OCI-LY3 (cell line): ENCODE results near the gene GRM4.

Experiments
- EZH2phosphoT487 ChIP-seq: fragments of 200-600 bp; shearing (Covaris generic); IDR thresholded peaks from 2 replicates; pipeline ENCODE4 v1.6.1; 2018; ENCODE audit warnings: antibody characterized with exemption, mixed run types, low read depth
- TF ChIP-seq, protein P1 (sequence below): fragments of 200-600, 300-600 bp; sonication (generic); IDR thresholded peaks from 2 replicates; pipeline ENCODE4 v1.5.1; 2014; ENCODE audit warnings: antibody characterized with exemption, low read length, low read depth

DNA sequence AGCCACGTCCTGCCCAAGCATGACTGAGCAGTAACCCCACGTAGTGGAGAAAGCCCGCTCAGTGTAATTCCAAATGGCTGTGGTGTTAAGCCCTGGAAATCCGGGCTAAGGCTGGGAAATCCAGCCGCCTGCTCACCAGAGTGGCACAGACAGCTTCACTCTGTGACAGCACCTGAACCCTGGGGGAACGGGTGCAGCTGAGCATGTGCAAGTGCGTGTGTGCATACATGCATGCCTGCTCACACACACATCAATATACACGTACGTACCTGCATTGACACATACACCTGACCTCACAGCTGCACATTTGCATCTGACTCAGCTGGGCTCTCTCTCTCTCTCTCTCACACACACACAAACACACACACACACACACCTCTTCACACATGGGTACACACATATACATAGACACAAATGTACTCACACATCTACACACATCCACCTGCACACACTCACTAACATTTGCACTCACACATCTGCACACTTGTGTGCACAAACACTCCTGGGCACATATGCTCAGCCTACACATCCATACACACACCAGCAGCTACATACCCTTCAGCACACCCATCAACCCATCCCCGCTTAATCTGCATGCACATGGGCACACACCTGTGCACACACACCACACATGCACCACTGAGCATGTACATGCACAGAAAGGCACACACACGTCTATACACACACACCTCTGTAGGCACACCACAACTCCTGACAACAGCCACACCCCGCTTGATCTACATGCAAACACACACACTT lies 114.1 kb downstream of the GRM4 start:
- TF ChIP-seq, protein P1, sequence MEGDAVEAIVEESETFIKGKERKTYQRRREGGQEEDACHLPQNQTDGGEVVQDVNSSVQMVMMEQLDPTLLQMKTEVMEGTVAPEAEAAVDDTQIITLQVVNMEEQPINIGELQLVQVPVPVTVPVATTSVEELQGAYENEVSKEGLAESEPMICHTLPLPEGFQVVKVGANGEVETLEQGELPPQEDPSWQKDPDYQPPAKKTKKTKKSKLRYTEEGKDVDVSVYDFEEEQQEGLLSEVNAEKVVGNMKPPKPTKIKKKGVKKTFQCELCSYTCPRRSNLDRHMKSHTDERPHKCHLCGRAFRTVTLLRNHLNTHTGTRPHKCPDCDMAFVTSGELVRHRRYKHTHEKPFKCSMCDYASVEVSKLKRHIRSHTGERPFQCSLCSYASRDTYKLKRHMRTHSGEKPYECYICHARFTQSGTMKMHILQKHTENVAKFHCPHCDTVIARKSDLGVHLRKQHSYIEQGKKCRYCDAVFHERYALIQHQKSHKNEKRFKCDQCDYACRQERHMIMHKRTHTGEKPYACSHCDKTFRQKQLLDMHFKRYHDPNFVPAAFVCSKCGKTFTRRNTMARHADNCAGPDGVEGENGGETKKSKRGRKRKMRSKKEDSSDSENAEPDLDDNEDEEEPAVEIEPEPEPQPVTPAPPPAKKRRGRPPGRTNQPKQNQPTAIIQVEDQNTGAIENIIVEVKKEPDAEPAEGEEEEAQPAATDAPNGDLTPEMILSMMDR = no peak
- TF ChIP-seq EZH2phosphoT487 = no peak
